Mammary epithelial cell (primary cell): ENCODE data around the gene SNRPD2.
A peak's percentile ranks its signal among the peaks of the same experiment; 100 is the strongest.

Source experiments
- CTCF ChIP-seq, 2 donors: IDR thresholded peaks in 1 of 2; conservative IDR thresholded peaks in 1 of 2; 2 replicates each; pipeline ENCODE4 v1.5.1; 2011 to 2012; ENCODE audit warnings: inconsistent platforms in 2 of 2, low read length in 2 of 2, mild to moderate bottlenecking in 2 of 2, control low read depth in 1 of 2, low read depth in 1 of 2; ENCODE audit not compliant: insufficient read depth in 1 of 2; ENCODE audit errors: extremely low read depth in 1 of 2
- EZH2 ChIP-seq: IDR thresholded peaks from 2 replicates; pipeline ENCODE4 v1.6.1; 2012; ENCODE audit warnings: low read length, inconsistent platforms, borderline replicate concordance

GRCh38 chr19:45638930-45639729 is 52.6 kb downstream of the SNRPD2 start, which contains the start of gene EML2:
- peak in 1 of 2 donors; percentile 44 for TF ChIP-seq CTCF (conservative IDR thresholded peaks at IDR 0.05 in 1 of 2, IDR thresholded peaks at IDR 0.05 in 1 of 2; ENCODE audit: extremely low read depth in 1 of 2, insufficient read depth in 1 of 2, low read depth in 1 of 2, low read length in 2 of 2)
- TF ChIP-seq EZH2 = no peak
